ENCODE results near the gene ZNF439.
"Not testable (repeated sequence)": the region's sequence is repeated elsewhere in the genome, so short reads cannot be mapped to it uniquely, and the experiment has no call there.

The ZNF439 gene

DNA sequence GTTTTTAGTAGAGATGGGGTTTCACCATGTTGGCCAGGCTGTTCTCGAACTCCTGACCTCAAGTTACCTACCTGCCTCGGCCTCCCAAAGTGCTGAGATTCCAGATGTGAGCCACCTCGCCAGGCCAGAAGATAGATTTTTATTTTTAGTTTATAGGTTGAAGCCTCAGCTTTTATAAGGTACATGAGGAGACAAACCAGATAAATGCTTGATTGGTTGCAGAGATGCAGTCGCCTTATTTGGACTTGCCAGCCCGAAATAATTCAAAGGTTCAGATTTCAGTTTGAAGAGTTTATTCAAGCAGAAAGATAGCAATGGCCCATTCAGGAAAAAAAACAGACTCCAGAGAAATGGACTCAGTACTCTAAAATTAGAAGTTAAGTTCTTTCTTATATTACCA lies 42.1 kb downstream of the ZNF439 start (continued):
- TF ChIP-seq, protein P1, sequence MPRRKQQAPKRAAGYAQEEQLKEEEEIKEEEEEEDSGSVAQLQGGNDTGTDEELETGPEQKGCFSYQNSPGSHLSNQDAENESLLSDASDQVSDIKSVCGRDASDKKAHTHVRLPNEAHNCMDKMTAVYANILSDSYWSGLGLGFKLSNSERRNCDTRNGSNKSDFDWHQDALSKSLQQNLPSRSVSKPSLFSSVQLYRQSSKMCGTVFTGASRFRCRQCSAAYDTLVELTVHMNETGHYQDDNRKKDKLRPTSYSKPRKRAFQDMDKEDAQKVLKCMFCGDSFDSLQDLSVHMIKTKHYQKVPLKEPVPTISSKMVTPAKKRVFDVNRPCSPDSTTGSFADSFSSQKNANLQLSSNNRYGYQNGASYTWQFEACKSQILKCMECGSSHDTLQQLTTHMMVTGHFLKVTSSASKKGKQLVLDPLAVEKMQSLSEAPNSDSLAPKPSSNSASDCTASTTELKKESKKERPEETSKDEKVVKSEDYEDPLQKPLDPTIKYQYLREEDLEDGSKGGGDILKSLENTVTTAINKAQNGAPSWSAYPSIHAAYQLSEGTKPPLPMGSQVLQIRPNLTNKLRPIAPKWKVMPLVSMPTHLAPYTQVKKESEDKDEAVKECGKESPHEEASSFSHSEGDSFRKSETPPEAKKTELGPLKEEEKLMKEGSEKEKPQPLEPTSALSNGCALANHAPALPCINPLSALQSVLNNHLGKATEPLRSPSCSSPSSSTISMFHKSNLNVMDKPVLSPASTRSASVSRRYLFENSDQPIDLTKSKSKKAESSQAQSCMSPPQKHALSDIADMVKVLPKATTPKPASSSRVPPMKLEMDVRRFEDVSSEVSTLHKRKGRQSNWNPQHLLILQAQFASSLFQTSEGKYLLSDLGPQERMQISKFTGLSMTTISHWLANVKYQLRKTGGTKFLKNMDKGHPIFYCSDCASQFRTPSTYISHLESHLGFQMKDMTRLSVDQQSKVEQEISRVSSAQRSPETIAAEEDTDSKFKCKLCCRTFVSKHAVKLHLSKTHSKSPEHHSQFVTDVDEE (CRISPR knock-in tag; IDR thresholded peaks at IDR 0.05), result no peak
- no peak for TF ChIP-seq ZFP30 (CRISPR knock-in tag; IDR thresholded peaks at IDR 0.05)
- TF ChIP-seq, protein P2, sequence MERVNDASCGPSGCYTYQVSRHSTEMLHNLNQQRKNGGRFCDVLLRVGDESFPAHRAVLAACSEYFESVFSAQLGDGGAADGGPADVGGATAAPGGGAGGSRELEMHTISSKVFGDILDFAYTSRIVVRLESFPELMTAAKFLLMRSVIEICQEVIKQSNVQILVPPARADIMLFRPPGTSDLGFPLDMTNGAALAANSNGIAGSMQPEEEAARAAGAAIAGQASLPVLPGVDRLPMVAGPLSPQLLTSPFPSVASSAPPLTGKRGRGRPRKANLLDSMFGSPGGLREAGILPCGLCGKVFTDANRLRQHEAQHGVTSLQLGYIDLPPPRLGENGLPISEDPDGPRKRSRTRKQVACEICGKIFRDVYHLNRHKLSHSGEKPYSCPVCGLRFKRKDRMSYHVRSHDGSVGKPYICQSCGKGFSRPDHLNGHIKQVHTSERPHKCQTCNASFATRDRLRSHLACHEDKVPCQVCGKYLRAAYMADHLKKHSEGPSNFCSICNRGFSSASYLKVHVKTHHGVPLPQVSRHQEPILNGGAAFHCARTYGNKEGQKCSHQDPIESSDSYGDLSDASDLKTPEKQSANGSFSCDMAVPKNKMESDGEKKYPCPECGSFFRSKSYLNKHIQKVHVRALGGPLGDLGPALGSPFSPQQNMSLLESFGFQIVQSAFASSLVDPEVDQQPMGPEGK (CRISPR knock-in tag; IDR thresholded peaks at IDR 0.05; ENCODE audit: borderline replicate concordance), result no peak

DNA sequence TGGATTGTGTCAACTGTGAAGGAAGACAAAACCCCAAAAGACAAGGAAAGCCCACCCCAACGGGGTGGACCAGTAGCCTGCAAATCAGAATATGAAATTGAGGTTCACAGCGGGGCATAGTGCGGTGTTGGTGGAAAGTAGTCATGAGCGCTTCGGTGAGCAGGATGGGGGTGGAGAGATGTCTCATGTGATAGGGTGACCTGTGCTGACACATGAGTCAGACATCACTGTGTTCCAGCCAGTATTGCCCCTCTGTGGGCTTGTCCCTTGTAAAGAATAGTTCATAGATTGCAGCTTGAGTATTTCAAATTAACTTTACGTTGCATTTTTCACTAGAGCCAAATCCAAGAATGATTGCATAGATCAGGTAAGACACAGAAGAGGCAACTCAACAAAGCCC lies 46.3 kb downstream of the ZNF439 start:
- TF ChIP-seq, protein P2 (CRISPR knock-in tag; IDR thresholded peaks at IDR 0.05; ENCODE audit: borderline replicate concordance), result no peak
- no peak for TF ChIP-seq ZNF8 (CRISPR knock-in tag; IDR thresholded peaks at IDR 0.05)
- TF ChIP-seq ZFP30 (CRISPR knock-in tag; IDR thresholded peaks at IDR 0.05), result no peak
- TF ChIP-seq SNAI2 (CRISPR knock-in tag; IDR thresholded peaks at IDR 0.05), result no peak
- TF ChIP-seq CSDC2 (CRISPR knock-in tag; IDR thresholded peaks at IDR 0.05), result no peak
- no peak for TF ChIP-seq ZC3H10 (CRISPR knock-in tag; IDR thresholded peaks at IDR 0.05)
- TF ChIP-seq ISL1 (CRISPR knock-in tag; IDR thresholded peaks at IDR 0.05), result no peak
- no peak for TF ChIP-seq ZNF565 (CRISPR knock-in tag; conservative IDR thresholded peaks at IDR 0.05; ENCODE audit: low read depth)
- TF ChIP-seq ZFP3 (CRISPR knock-in tag; IDR thresholded peaks at IDR 0.05), result no peak
- TF ChIP-seq TCF4 (CRISPR knock-in tag; IDR thresholded peaks at IDR 0.05; ENCODE audit: borderline replicate concordance), result no peak
- no peak for ATAC-seq

DNA sequence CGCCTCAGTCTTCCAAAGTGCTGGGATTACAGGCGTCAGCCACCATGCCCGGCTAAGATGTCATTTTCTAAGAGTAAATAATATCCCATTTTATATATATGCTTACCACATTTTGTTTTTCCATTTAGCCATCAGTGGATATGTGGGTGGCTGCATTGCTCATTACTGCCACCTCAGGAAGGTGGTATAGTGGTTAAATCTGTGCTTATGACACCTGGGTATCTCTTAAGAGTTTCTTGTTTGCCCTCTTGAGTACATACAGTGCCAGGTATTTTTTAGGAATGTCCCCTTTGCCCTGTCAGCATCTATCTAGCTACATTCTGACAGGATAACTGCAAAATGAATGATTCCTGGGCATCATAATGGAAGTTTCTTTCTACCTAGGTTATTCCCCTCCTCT lies 53.7 kb downstream of the ZNF439 start:
- TF ChIP-seq ZNF565 (CRISPR knock-in tag; conservative IDR thresholded peaks at IDR 0.05; ENCODE audit: low read depth) (no peak), BACH2 (CRISPR knock-in tag; IDR thresholded peaks at IDR 0.05; ENCODE audit: borderline replicate concordance) (no peak), ZFP3 (CRISPR knock-in tag; IDR thresholded peaks at IDR 0.05) (no peak), ARNTL (CRISPR knock-in tag; IDR thresholded peaks at IDR 0.05; ENCODE audit: borderline replicate concordance, low read depth) (no peak), SNAI2 (CRISPR knock-in tag; IDR thresholded peaks at IDR 0.05) (no peak), PPARA (CRISPR knock-in tag; IDR thresholded peaks at IDR 0.05; ENCODE audit: borderline replicate concordance) (no peak), RARB (CRISPR knock-in tag; IDR thresholded peaks at IDR 0.05) (no peak), GLIS3 (CRISPR knock-in tag; IDR thresholded peaks at IDR 0.05) (no peak)
- TF ChIP-seq, protein P2 (CRISPR knock-in tag; IDR thresholded peaks at IDR 0.05; ENCODE audit: borderline replicate concordance), result no peak

DNA sequence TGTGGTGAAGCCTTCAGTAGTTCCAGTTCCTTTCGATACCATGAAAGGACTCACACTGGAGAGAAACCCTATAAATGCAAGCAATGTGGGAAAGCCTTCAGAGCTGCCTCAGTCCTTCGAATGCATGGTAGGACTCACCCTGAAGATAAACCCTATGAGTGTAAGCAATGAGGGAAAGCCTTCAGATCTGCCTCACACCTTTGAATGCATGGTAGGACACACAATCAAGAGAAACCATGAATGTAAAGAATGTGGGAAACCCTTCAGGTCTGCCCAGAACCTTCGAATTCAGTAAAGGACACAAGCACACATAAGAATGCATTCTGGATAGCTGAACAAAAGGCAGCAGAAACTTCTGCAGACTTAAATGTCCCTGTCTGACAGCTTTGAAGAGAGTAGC lies 57.4 kb downstream of the ZNF439 start:
- ATAC-seq, result no peak
- TF ChIP-seq TCF4 (CRISPR knock-in tag; IDR thresholded peaks at IDR 0.05; ENCODE audit: borderline replicate concordance), result no peak
- TF ChIP-seq TOX (CRISPR knock-in tag; IDR thresholded peaks at IDR 0.05; ENCODE audit: borderline replicate concordance), result no peak
- TF ChIP-seq ZC3H10 (CRISPR knock-in tag; IDR thresholded peaks at IDR 0.05), result no peak
- no peak for TF ChIP-seq ZFP30 (CRISPR knock-in tag; IDR thresholded peaks at IDR 0.05)
- no peak for TF ChIP-seq ZNF565 (CRISPR knock-in tag; conservative IDR thresholded peaks at IDR 0.05; ENCODE audit: low read depth)

More for the DNA sequence above, 53.7 kb downstream of the ZNF439 start:
- ATAC-seq, result no peak

DNA sequence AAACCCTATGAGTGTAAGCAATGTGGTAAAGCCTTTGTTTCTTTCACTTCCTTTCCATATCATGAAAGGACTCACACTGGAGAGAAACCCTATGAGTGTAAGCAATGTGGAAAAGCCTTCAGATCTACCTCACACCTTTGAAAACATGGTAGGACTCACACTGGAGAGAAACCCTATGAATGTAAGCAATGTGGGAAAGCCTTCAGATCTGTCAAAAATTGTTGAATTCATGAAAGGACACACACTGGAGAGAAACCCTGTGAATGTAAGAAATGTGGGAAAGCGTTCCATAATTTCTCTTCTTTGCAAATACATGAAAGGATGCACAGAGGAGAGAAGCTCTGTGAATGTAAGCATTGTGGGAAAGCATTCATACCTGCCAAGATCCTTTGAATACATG lies 63.4 kb downstream of the ZNF439 start:
- ATAC-seq, result not testable (repeated sequence)

DNA sequence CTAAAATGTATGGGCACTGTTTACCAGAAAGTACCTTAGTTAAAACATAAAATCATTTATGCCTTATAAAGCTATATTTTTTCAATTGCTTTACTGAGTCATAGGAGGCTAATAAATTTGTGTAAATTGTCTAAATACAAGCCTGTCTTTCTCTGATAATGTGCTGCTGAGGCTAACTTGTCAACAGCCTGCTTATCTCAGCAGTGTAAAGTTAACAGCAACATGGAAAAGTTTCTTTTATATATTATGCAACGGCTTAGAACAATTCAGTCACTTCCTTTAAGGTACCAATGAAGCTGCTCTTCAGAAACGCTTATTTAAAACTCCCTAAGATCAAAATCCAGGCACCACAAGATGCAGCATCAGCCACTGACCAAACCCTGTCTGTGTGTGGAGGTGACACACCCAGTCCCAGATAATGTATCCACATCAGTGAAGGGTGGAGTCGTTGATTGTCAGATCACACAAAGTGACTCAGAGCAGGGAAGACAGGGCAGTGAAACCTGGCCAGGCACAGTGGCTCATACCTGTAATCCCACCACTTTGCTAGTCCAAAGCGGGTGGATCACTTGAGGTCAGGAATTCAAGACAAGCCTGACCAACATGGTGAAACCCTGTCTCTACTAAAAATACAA lies 66.0 kb downstream of the ZNF439 start:
- not testable (repeated sequence) for ATAC-seq
